ENCODE data around the gene GPS1.

The GPS1 gene

DNA sequence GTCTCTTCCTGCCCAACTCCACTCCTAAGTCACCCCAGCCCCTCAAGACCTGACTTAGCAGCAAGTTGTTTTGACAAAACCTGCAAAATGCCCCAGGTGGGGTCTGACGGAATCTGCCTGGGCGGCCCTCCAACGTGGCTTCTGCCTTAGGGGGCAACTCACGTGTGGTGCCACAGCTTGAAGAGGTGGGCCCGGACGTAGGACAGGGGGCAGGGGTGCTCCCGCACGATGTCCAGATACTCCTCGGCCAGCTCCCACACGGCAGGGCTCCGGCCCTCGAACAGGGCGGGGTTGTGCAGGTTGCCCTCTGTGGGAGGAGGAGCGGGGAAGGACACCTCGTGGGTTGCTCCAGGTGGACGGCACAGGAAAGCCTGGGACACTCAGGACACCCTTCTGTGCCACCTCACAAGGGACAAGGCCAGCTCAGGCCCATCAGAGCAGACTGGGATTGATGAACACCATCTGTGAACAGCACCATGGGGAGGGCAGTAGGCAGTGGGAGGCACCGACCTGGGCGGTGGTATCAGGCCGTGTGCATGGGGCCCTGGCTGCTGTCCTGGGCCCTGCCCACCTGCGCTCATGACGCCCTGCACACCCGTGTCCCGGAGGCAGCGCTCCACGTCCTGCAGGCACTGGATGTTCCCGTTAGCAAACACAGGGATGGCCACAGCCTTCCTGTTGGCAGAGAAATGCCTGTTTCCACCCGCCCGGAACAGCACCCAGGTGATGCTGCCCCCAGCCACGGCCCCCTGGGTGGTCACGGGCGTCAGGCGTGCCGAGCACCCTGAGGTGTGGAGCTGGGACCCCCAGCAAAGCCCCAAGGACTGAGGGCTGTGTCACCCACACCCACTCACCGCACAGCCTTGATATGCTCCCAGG lies 9.6 kb downstream of the GPS1 start:
- DNase-seq = no peak

DNA sequence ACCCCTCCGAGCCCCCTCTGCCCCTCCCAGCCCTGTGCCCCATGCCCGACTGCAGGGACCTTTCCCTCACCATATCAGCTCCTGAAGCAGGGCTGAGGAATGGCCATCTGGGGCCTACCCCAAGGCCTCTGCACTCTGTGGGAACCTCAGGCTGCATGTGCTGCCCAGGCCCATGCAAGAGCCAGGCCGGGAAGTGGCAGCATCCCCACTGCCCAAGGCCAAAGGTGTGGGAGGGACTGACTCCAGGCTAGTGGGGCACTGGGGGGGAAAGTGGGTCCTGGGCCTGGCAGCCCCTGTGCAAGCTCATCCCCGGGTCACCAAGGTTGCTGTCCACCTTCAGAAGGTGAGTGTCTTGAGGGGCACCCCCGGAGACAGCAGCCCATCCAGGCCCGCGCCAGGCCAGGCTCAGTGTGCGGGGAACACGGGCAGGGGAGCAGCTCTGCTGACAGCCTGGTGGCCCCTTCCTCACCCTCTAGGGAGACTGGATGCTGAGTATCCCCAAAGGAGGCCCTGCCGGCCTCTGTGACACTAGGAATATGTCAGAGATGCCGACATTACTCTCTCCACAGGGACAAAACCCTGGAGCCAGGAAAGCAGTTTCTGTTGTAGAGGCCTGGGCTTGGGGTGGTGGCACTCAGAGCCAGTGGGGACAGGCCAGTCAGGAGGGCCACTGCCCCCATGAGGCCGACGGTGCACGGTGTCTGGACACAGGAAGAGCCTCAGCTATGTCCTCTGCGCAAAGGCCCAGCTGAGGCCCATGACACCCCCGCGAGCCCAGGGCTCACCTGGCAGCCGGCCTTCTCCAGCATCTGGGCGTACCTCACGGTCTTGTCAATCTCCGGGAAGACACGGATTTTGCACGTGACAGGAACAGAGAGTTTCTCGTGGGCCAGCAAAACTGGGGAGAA lies 10.6 kb downstream of the GPS1 start:
- DNase-seq = no peak

DNA sequence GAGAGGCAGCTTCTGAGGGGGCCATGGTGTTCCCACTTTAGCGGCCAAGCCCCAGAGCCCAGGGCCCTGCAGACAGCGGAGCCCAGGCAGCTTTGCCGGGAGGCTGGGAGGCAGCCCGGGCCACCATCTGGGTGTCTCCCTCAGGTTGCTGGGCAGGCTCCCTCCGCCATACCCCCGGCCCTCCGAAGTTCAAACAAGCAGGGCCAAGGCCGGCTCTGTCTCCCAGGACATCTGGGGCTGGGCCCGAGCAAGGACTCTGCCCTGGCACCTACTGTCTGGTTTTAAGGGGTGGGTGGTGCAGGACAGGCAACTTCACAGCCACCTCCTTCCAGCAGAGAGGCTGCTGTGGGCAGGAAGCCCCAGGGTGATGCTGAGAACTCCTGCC lies 11.3 kb downstream of the GPS1 start:
- DNase-seq = no peak

DNA sequence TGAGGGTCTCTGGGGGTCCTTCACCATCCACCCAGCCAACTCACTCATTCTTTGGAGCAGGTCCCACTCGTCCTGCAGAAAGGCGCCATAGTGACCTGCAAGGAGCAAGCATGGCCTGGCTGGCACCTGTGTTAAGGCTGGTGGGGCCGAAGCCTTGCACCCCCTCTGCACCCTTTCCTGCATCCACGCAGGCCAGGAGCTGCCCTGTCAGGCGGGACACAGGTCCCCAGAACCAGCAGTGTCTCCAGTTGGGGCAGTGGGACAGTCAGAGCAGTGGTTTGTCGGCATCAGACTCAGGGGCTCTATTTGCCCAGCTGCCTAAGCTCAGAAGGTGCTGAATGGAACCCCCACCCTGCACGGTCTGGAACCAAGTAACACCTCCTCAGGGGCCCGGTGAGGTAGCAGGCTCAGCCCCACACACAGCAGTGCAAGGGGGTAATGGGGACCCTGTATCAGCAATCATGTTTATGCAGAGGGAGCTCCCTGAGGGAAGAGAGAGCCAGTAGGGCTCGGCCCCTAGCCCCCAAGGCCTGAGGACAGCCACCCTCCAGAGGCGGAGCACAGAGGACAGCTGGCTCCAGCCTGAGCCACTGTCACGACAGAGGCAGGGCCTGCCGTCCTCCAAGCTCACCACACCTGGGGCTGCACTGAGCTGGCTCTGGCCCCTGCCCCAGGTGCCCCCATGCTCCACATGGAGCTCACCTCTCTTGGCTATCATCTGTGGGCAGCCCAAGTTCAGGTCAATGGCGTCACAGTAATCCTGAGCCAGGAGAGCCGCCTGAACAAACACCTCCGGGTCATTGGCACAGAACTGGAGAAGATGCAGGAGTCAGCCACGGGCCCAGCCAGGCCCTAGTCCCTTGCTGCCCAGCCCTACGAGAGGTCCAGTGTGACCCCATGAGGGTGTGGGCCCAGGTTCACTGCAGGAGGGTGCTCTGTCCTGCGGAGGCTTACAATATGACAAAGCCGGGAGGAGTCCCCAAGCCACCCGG lies 12.0 kb downstream of the GPS1 start:
- DNase-seq = no peak

DNA sequence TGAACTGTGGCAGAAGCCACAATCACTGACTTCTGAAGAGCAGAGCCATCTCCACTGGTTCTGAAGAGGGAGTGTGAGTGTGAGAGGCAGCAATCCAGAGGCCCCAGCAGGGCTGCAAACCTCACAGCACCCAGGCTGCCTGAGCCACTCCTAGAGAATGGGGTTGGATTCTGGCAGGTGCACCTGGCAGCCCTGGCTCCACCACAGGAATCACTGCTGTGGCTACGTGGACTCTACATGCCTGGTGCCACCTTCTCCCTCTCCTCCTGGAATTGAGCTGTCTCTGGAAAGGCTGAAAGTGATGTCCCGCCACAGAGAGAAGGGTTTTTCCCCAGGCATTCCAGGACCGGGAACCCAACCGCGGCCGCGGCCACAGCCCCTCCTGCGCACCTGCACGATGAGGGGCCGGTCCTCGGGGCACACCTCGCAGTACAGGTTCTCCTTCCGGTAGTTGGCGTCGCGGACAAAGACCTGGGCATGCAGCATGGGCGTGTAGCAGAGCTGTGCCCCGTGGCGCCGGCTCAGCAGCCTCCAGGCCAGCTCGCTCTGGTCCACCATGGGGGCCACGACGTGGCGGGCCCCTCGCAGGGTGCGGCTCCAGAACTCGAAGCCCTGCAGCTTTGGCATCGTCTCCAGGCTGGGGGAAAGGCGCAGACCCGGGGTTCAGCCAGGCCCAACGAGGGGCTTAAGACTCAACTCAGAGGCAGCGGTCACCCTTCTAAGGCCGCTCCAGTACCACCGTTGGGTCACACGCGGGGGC lies 12.9 kb downstream of the GPS1 start:
- DNase-seq = no peak

DNA sequence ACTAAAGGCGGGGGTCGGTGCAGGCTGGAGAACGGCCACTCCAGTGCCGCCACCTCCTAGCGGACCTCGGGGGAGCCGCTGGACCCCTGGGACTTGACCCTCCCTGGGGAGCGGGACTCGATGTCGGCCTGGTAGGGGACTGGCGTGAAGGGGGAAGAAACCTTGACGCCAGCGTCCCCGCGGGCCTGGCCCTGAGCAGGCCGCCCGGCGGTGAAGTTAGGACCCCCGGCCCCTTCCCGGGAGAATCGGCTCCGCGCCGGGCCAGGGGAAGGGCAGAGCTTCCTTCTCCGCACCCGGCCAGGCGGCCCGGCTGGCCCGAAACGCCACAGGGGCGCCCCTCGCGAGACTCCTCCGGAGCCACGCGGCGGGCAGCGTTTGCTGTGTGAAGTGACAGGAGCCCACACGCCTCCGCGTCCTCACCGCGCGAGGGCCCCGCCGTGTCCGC lies 13.5 kb downstream of the GPS1 start:
- DNase-seq = no peak

DNA sequence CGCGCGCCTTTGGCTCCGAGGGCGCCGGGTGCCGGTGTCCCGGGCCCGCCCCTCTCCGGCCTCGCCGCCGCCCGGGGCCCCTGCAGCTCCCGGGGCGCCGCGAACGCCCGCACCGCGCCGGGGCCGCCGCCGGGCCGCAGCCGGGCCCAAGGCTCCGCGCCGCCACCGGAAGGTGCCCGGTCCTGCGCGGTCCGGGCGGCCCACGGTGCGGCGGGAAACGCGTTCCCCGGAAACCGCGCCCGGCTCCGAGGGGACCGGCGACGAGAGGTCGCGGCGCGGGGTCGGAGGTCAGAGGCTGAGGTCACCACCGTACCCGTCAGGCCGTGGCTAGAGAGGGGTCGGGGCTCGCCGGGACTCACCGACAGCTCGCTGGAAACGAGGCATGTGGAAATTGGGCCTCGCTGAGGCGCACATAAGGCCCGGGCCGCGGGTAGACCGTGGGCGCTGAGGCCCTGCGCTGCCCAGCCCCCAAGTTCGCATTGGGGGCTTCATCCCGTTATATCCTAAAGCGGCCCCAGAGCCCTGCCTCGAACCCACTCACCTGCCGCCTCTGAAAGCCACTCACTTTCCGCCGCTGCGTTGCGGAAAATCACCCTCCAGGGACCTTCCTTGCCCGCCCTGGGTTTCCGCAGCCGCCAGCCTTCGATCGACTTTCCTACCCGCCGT lies 14.1 kb downstream of the GPS1 start, which contains the start of gene DUS1L:
DUS1L (minus strand) TSS at position 167 of the 666 bp plus-strand sequence. CDS start 745 bp downstream, outside the sequence.
- peak; percentile 70 for DNase-seq

DNA sequence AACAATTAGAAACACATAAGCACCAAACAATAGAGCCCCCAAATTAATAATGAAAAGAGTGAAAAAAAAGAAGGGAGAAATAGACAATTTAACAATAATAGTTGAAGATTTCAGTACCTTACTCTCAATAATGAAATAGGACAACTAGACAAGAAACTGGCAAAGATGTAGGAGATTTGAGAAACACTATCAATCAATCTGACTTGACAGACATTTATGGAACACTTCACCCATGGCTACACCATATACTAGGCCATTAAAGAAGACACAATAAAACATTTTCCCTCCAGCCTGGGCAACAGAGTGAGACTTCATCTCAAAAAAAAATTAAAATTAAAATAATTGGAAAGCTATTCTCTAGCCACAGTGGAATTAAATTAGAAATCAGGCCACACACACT lies 18.9 kb downstream of the GPS1 start:
- DNase-seq = no peak

DNA sequence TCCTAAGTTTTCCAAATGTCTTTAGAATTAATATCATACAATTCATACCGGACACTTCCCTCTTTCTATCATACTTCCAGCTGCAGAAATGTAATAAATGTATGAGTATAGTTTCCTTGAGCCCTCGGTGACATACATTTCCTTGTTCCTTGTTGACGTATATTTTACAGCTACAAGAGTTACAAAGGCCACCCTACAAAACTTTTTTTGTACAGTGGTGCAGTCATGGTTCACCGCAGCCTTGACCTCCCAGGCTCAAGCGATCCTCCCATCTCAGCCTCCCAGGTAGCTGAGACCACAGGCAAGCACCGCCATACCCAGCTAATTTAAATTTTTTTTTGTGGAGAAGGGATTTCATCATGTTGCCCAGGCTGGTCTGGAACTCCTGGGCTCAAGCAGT lies 21.1 kb downstream of the GPS1 start:
- no peak for DNase-seq

DNA sequence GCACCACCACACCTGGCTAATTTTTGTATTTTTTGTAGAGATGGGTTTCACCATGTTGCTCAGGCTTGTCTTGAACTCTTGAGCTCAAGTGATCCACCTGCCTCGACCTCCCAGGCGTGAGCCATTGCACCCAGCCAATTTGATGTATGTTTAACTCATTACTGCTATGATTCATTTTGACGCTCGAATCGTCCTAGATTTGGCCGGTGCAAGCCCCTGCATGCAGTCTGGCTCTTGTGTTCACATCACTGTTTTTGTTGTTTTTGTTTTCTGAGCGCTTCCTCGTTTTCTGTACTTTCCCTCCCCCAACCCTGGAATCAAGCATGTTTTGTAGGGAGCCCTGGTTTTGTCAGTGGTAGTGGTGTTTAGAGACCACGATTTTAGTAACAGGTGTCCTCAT lies 21.7 kb downstream of the GPS1 start:
- DNase-seq = no peak

DNA sequence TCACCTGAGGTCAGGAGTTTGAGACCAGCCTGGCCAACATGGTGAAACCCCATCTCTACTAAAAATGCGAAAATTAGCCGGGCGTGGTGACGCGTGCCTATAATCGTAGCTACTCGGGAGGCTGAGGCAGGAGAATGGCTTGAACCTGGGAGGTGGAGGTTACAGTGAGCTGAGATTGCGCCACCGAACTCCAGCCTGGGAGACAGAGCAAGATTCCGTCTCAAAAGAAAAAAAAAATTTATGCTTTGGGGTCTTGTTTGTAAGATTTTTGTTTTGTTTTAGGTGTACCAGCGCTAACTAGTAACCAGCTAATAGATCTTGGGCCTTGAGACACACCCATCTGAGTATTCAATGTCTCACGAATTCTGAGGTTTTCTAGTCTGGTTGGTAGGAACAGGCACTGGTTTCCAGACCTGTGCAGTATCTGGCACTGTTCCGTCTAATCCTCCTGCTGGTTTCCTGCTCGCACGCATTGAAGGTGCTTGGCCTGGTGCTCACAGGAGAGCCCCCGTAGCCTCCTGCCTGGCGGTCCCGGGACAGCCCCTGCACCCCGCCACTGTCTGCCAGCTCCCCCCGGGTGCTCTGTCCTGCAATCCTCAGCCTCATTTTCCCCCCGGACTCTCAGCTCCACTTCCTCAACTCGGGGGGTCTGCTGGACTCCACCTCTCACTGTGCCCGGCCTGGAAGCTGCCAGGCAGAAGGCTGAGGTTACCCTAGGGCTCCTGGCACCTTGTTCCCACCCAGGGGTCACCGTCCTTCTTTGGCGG lies 24.5 kb downstream of the GPS1 start:
- DNase-seq = no peak

DNA sequence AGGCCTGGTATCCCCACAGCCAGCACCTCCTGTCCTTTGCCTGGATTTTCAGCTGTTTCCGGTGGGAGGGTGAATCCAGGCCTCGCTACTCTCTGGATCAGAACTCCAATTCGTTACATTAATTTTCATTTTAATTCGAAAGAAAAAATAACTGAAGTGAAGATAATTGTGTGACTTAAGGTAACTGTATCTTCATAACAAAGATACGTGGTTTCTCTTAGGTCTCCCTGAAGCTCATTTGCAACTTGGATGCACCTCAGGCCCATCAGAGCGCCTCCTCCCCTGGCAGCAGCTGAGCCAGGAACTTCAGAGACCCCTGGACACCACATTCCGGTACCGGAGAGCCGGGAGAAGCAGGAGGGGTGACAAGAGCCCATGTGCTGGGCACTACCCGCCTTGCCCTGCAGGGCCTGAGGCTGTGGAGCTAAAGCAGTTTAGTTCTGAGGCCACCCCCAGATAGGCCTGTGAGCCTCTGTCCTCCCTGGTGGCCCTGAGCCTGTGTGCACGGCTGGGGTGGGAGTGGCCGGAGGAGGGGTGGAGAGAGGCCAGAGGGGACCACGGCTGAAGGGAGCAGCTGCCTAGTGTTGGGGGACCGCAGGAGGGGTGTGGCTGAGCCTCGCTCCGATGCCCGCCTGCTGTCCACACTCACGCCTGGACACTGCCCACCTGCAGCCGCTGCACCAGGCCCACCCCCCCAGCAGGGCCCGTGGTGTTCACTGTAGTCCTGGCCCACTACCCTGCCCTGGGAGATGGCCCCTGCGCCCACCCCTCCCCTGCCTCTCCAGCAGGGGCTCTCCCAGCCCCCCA lies 25.3 kb downstream of the GPS1 start:
- DNase-seq = no peak

DNA sequence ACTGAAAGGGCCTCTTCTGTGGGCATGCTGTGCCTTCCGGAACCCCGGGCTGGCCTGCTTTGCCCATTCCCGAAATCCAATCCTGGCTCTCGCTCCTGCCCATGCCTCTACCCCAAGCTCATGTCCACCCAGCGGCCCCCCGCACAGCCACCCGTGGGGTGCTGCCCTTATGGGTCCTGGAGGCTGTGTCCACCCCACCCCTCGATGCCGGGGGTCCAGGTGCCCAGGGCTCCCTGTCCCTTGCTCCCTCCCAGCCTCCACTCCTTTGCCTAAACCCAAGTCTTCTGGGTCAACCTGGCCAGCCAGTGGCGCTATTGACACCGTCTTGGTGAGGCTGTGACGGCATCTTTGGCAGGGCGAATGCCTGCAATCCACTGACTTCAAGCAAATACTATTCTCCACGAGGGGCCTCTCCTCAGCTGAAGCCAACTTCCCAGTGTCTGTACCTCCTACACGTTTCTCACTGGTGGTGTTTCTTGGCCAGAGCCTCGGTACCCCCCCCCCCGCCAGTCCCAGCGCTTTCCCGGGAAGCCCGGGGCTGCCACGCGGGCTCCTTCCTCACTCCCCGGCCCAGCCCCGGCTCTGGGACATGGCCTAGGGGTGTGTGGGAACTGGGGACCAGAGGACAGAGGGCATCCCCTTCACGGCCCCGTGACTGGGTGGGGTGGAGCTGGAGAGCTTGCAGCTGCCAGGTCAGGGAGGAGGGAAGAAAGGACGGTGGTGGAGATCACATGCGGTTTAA lies 26.1 kb downstream of the GPS1 start:
- DNase-seq = no peak

DNA sequence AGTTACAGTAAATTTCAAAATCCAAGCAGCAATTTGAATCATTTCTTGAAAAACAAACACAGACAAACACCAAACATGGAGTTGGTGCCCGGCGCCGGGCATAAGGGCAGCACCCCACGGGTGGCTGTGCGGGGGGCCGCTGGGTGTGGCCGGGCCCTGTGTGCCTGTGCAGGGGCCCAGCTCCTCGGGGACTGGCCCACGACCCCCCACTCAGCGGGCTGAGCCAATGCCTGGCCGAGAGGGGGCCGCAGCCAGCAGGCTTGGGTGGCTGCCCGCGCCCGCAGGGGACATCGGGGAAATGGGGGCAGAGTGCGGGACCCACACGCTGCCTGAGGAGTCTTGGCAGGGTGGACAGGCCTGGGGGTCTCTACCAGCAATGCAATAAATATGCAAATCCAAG lies 26.7 kb downstream of the GPS1 start:
- DNase-seq = no peak

DNA sequence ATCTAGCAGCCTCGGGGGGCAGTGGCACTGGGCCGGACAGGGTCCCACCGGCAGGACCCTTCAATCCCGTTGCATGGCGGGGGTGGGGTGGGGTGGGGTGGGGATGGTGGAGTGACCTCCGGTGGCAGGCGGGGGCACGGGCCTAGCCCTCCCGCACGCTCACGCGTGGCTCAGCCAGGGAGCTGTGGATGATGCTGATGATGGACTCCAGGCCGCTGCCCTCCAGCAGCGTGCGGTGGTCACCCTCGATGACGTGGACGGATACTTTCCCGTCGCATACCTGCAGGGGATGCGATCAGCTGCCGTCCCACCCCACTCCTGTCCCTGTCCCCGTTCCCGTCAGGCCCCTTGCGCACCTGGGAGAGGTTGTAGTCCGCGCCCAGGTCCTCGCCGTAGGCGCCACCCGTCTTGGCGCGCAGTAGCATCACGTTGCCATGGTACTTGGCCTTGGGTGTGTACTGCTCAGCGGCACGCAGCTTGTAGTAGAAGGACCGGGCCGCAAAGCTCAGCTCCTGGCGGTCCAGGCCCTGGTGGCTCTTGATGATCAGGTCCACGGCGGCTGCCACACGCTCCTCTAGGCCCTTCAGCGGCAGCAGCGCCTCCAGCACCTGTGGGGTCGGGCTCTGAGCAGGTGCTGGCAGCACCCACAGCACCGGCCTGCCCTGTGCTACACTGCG lies 27.4 kb downstream of the GPS1 start:
- DNase-seq = no peak

DNA sequence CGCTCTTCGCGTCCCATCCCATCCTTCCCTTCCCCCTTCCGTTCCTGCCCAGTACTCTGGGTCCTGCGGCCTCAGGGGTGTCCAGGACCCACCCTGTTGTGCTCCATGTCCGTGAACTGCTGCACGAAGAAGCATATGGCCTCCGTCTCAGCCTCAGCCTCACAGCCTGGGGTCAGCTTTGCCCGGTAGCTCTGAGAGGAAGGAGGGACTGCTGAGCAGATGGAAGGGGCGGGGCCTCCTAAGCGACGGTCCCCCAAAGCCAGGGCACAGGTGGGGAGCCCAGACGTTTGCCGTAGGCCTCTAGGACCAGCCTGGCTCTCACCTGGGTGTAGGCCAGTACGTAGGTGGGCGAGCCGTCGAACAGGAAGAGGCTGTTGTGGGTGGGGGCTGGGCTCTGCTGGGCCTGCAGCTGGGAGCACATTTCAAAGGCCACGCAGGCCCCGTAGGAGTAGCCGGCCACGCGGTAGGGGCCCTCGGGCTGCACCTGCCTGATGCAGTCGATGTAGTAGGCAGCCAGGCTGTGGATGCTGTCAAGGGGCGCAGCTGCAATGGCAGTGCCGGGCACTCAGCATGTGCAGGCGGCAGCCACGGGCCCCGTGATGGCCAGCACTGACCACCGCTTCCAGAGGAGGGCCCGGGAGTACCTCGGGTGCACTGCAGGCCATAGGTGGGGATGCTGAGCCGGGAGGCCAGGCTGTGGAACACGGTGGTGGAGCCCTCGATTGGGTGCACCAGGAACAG lies 28.5 kb downstream of the GPS1 start:
- no peak for DNase-seq

DNA sequence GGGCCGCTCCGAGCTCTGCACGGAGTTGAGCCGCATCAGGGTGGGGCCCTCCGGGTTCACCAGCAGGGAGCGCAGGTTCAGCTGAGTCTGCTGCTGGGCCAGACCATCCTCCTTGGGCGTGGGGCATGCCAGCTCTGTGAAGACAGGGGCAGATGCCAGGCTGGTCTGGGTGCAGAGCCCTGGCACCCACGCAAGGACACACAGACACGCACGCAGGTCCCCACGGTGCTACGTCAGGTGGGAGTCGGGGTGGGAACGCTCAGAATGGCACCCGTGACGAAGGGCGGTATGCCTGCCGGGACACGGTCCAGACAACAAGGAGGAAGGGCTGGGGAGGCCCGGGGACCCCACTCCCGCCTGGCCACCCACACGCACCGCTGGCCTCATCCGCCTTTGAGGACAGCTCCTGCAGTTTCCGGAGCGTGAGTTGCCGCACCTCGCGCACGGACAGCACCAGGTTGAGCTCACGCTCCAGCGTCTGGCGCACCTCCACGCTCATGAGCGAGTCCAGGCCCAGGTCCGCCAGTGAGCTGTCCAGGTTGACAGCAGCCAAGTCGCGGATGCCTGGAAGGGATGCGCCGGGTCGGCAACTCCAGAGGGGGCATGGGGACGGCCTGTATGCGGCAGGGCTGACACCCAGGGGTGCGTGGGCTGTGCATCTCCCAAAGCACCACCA lies 29.2 kb downstream of the GPS1 start:
- DNase-seq = no peak

All from activated CD4-positive, alpha-beta T cell treated with anti-CD3 and anti-CD28 coated beads, Interleukin-2, amount 50 U/mL, for 1 hour (primary cell).